SIG-M5 treated with dmso at 0.1 percent for 504 hours (cell line): ENCODE data around the gene ALDH1L1.

Source experiments
- DNase-seq: peaks from one replicate; lab custom pipeline; 2025; ENCODE audit not compliant: unreplicated experiment; lab: John Stamatoyannopoulos, UW

The ALDH1L1 gene

GRCh38 chr3:126119976-126120375, 60.4 kb downstream of the ALDH1L1 start:
- no peak for DNase-seq

GRCh38 chr3:126119008-126119675, 61.2 kb downstream of the ALDH1L1 start:
- DNase-seq: no peak

- no peak for DNase-seq
These were observed 61.8 kb downstream of the ALDH1L1 start for GRCh38 chr3:126118591-126118990.

GRCh38 chr3:126117786-126118185, 62.6 kb downstream of the ALDH1L1 start:
- DNase-seq: no peak

- DNase-seq: no peak
These were observed 63.2 kb downstream of the ALDH1L1 start for GRCh38 chr3:126117212-126117611.

- no peak for DNase-seq
These were observed 63.9 kb downstream of the ALDH1L1 start for GRCh38 chr3:126116526-126116925.

- no peak for DNase-seq
These were observed 65.7 kb downstream of the ALDH1L1 start for GRCh38 chr3:126114443-126115386.

GRCh38 chr3:126113733-126114442, 66.5 kb downstream of the ALDH1L1 start:
- DNase-seq: no peak

- no peak for DNase-seq
These were observed 67.2 kb downstream of the ALDH1L1 start for GRCh38 chr3:126113238-126113555.

GRCh38 chr3:126112531-126113237, 67.7 kb downstream of the ALDH1L1 start:
- no peak for DNase-seq

- no peak for DNase-seq
These were observed 68.6 kb downstream of the ALDH1L1 start for GRCh38 chr3:126111566-126112475.

- DNase-seq: no peak
These were observed 69.2 kb downstream of the ALDH1L1 start for GRCh38 chr3:126111126-126111551.

GRCh38 chr3:126110431-126111125, 69.8 kb downstream of the ALDH1L1 start:
- DNase-seq: no peak

GRCh38 chr3:126109880-126110235, 70.5 kb downstream of the ALDH1L1 start:
- DNase-seq: no peak

- DNase-seq: no peak
These were observed 71.1 kb downstream of the ALDH1L1 start for GRCh38 chr3:126109146-126109879.

GRCh38 chr3:126108676-126109050, 71.7 kb downstream of the ALDH1L1 start:
- no peak for DNase-seq

- DNase-seq: no peak
These were observed 72.3 kb downstream of the ALDH1L1 start for GRCh38 chr3:126107957-126108675.

GRCh38 chr3:126107203-126107939, 73.0 kb downstream of the ALDH1L1 start:
- DNase-seq: no peak
